ENCODE measurements around the gene RSRC1. TPM values are rescaled to one million over a fixed set of nuclear protein-coding genes. Genes with fewer than 3 reads are reported as not detected.

The RSRC1 gene
- polyA plus RNA-seq, 1 donor (not counting 4 experiments of a cell fraction or from before 2014, with no cell fraction given) = 11.1 TPM

- H4K20me1 ChIP-seq (ENCODE audit: control insufficient read depth, extremely low read depth, insufficient read depth, low read length) = no peaks in the 10 kb centered on the region
- dilution Hi-C loops (cut with MboI; ENCODE audit: extremely low pct_ligation_motif_present, low sequenced_read_pairs) = no loop called here
- no peak overlapping the region for H3K4me2 ChIP-seq (ENCODE audit: control insufficient read depth, extremely low read depth, insufficient read depth, low read depth, low read length)
- H3K79me2 ChIP-seq (ENCODE audit: control insufficient read depth, insufficient read depth, low read length) = no peaks in the 10 kb centered on the region
- no peaks in the 10 kb centered on the region for H3K4me1 ChIP-seq (ENCODE audit: control insufficient read depth, extremely low read depth, insufficient read depth, low read length)
- H3K9me1 ChIP-seq (ENCODE audit: control insufficient read depth, extremely low read depth, insufficient read depth, low read length) = no peaks in the 10 kb centered on the region
- no peak overlapping the region for H3K27ac ChIP-seq (ENCODE audit: control insufficient read depth, insufficient read depth, low read length)
- FAIRE-seq (no peak), DNase-seq (ENCODE audit: low read depth, low spot score) (no peak)
- H3K9ac ChIP-seq (ENCODE audit: control insufficient read depth, extremely low read depth, insufficient read depth, low read length) = no peak overlapping the region
- no peak overlapping the region for H2AFZ ChIP-seq (ENCODE audit: control insufficient read depth, low read length)
- no peaks in the 10 kb centered on the region for H3K27me3 ChIP-seq (ENCODE audit: control insufficient read depth, extremely low read depth, insufficient read depth, low read length)
- H3K36me3 ChIP-seq (ENCODE audit: control insufficient read depth in 2 of 2, extremely low read depth in 1 of 2, insufficient read depth in 2 of 2, low read length in 2 of 2) = no peaks in the 10 kb centered on the region
- TF ChIP-seq EZH2 (IDR thresholded peaks at IDR 0.05; ENCODE audit: low read length) (no peak), CTCF (optimal IDR thresholded peaks at IDR 0.05 in 1 of 3, IDR thresholded peaks at IDR 0.05 in 1 of 3, conservative IDR thresholded peaks at IDR 0.05 in 1 of 3; ENCODE audit: extremely low read depth in 1 of 3, insufficient read depth in 2 of 3, low read length in 3 of 3) (no peak)
- H3K4me3 ChIP-seq (ENCODE audit: control insufficient read depth in 2 of 3, extremely low read depth in 1 of 3, insufficient read depth in 2 of 3, low read depth in 1 of 3, low read length in 3 of 3) = no peak overlapping the region
- H3K9me3 ChIP-seq (ENCODE audit: control insufficient read depth, low read depth, low read length) = no peaks in the 10 kb centered on the region
Observed at GRCh38 chr3:158247288-158247687, 137.4 kb downstream of the RSRC1 start.

- Histone ChIP-seq H3K9ac (ENCODE audit: control insufficient read depth, extremely low read depth, insufficient read depth, low read length) (no peak overlapping the region), H3K27ac (ENCODE audit: control insufficient read depth, insufficient read depth, low read length) (no peak overlapping the region), H3K79me2 (ENCODE audit: control insufficient read depth, insufficient read depth, low read length) (no peaks in the 10 kb centered on the region), H3K9me3 (ENCODE audit: control insufficient read depth, low read depth, low read length) (no peaks in the 10 kb centered on the region), H2AFZ (ENCODE audit: control insufficient read depth, low read length) (no peak overlapping the region), H3K4me2 (ENCODE audit: control insufficient read depth, extremely low read depth, insufficient read depth, low read depth, low read length) (no peak overlapping the region), H4K20me1 (ENCODE audit: control insufficient read depth, extremely low read depth, insufficient read depth, low read length) (no peaks in the 10 kb centered on the region), H3K27me3 (ENCODE audit: control insufficient read depth, extremely low read depth, insufficient read depth, low read length) (no peaks in the 10 kb centered on the region), H3K9me1 (ENCODE audit: control insufficient read depth, extremely low read depth, insufficient read depth, low read length) (no peaks in the 10 kb centered on the region), H3K4me3 (ENCODE audit: control insufficient read depth in 2 of 3, extremely low read depth in 1 of 3, insufficient read depth in 2 of 3, low read depth in 1 of 3, low read length in 3 of 3) (no peak overlapping the region), H3K4me1 (ENCODE audit: control insufficient read depth, extremely low read depth, insufficient read depth, low read length) (no peaks in the 10 kb centered on the region), H3K36me3 (ENCODE audit: control insufficient read depth in 2 of 2, extremely low read depth in 1 of 2, insufficient read depth in 2 of 2, low read length in 2 of 2) (no peaks in the 10 kb centered on the region)
- FAIRE-seq (no peak), DNase-seq (ENCODE audit: low read depth, low spot score) (no peak)
- dilution Hi-C loops (cut with MboI; ENCODE audit: extremely low pct_ligation_motif_present, low sequenced_read_pairs) = no loop called here
- no peak for TF ChIP-seq CTCF (optimal IDR thresholded peaks at IDR 0.05 in 1 of 3, IDR thresholded peaks at IDR 0.05 in 1 of 3, conservative IDR thresholded peaks at IDR 0.05 in 1 of 3; ENCODE audit: extremely low read depth in 1 of 3, insufficient read depth in 2 of 3, low read length in 3 of 3)
- TF ChIP-seq EZH2 (IDR thresholded peaks at IDR 0.05; ENCODE audit: low read length) = no peak
Observed at GRCh38 chr3:158248261-158248660, 138.4 kb downstream of the RSRC1 start.

All from keratinocyte (primary cell).